OCI-LY7 (cell line): ENCODE data around the gene RAB3IP.

Experiments used
- EZH2phosphoT487 ChIP-seq: fragments of 200-600 bp; sonication (generic); IDR thresholded peaks from 2 replicates; pipeline ENCODE4 v1.6.1; 2018; ENCODE audit warnings: low read depth, borderline replicate concordance, mild to moderate bottlenecking, mixed run types, antibody characterized with exemption, low read length, moderate library complexity, mixed read lengths
- TF ChIP-seq, protein P1 (sequence below): fragments of 200-600 bp; sonication (generic); conservative IDR thresholded peaks from 2 replicates; pipeline ENCODE4 v1.5.1; 2014; ENCODE audit warnings: mild to moderate bottlenecking, antibody characterized with exemption, low read length, moderate library complexity, mixed read lengths

DNA sequence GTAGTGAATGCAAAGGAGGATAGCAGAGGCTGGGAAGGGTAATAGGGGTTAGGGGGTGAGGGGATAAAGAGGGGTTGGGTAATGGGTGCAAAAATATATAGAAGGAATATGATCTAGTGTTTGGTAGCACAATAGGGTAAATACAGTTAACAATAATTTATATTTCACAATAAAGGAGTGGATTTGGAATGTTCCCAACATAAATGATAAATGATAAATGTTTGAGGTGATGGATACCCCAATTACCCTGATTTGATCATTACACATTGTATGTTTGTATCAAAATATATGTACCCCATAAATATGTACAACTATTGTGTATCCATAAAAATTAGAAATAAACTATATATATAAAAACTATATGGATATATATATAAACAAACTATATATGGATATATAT is 85.4 kb downstream of the RAB3IP start:
- TF ChIP-seq, protein P1, sequence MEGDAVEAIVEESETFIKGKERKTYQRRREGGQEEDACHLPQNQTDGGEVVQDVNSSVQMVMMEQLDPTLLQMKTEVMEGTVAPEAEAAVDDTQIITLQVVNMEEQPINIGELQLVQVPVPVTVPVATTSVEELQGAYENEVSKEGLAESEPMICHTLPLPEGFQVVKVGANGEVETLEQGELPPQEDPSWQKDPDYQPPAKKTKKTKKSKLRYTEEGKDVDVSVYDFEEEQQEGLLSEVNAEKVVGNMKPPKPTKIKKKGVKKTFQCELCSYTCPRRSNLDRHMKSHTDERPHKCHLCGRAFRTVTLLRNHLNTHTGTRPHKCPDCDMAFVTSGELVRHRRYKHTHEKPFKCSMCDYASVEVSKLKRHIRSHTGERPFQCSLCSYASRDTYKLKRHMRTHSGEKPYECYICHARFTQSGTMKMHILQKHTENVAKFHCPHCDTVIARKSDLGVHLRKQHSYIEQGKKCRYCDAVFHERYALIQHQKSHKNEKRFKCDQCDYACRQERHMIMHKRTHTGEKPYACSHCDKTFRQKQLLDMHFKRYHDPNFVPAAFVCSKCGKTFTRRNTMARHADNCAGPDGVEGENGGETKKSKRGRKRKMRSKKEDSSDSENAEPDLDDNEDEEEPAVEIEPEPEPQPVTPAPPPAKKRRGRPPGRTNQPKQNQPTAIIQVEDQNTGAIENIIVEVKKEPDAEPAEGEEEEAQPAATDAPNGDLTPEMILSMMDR = no peak
- TF ChIP-seq EZH2phosphoT487 = no peak
